SKM-1 treated with dmso at 0.1 percent for 144 hours (cell line): ENCODE data around the gene CDON.
"Not testable (repeated sequence)": the region's sequence is repeated elsewhere in the genome, so short reads cannot be mapped to it uniquely, and the experiment has no call there.

Source experiments
- DNase-seq: peaks from one replicate; lab custom pipeline; 2025; ENCODE audit not compliant: unreplicated experiment; lab: John Stamatoyannopoulos, UW

Gene CDON

DNA sequence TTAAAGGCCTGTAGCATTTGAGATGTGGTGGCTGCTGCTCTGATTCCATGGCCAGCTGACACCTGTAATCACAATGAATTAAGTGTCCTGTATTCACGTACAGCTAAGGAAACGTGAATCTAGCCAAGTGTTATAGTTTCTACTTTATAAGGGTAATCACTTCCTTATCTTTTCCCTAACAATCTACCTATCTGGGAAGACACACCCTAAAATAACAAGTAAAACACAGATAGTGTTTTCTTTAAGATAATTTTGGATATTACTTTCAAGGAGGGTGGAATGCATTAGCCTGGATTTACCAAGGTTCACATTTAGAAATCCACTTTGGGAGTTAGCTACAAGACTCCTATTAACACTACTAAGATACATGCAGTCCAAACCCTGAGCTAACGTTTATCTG, 11.5 kb downstream of the CDON start:
- no peak for DNase-seq

DNA sequence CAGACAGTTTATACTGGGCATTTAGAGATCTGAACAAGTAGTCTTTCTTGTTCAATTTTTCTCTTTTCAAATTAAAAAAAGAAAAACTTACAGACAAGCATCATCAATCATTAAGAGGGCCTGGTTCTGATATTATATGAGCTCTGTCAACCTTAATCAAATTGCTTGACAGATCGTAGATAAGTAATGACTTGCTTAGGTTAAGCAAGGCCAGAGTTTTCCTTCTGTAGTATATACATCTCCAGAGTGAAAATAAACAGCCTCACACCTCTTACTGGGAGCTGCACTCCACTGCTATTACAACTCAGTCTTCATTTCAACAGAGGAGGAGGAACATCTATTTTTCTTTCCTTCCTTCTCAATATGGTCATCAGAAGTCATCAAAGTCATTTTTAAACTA, 13.5 kb downstream of the CDON start:
- no peak for DNase-seq

DNA sequence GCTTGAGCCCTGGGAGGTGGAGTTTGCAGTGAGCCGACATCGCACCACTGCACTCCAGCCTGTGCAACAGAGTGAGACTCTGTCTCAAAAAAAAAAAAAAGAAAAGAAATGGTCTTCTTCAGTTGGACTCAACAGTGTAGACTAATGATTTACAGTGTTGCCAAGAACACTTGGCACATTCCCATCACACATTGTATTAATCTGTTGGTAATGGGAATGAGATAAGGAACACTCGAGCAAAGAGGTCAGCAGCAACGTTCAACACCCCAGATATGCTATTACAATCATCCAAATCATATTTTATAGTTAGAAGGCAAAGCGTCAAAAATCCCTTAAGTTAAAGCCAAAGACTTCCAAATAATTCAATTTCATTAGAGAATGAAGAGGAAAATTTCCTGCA, 14.5 kb downstream of the CDON start:
- no peak for DNase-seq

DNA sequence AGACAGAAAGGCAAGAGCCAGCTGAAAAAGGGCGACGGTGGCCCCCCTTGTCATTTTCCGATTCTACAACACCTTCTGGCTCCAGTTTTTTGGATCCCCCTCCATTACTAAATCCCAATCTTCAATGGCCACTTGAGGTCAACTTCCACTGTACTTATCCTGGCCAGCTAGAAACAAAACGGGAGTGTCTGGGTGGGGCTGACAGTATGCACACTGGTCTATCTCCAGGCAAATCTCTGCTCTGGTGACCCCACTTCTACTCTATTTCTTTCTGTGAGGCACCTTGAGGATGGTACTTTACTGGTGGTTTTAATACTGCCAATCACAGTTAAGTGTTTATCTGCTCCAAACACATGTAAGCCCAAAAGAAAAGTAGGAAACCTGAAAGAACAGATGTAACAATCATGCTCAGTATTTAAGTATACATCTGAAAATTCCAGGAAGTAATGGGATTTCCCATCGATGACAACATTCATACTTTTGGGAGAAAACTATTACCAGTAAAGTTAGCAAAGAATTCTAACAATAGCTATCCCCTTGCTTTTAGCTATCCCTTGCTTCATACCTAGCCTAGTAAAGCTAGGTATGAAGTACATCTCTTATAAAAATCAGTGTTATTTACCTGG, 16.0 kb downstream of the CDON start:
- no peak for DNase-seq

DNA sequence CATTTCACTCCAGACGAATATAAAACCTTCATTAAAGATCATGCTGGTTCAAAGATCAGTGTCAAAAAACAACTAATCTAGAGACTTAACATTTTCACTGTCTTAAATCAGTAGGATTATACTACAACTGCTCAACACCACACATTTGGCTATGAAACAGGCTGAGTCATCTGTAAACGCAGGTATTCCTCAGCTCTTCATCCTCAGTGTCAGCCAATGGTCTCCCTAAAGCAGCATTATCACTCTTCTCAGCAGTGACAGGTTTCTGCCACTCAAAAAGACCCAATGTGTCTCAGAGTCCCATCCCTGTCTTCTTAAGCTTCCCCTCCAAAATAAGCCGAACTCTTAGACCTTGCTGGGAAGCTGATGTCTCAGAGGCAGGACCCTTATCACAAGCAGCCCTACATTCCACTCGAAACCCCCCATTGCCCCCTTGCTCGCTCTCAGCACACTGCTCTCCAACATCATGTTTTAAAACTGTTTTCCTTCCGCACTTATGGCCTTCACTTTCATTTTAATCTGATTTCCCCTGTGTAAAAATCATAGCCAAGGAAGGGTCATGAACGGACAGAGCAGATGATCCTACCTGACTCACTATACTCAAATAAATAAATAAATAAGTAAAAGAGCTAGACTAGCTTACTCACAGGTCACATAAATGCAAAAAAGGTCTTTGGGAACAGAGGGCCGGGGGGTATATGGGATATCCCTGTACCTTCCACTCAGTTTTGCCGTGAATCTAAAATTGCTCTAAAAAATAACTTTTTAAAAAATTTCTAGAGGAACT, 23.0 kb downstream of the CDON start:
- no peak for DNase-seq

DNA sequence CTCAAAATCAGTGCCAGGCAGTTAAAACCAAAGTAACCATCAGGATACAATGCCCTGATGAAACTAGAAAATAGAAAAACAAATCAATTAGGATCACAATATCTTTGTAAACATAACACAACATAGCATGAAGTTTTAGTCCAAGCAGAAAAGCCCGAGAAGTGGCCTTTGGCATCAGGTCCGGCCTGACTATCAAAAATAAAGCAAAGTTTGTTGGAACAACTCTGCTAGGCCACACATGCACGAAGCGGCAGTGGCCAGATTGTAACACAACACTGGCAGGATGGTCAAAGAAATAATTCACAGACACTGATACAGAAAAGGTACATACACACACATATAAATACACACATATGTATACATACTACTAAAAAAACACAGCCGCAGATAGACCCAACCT, 26.9 kb downstream of the CDON start:
- DNase-seq, result no peak

DNA sequence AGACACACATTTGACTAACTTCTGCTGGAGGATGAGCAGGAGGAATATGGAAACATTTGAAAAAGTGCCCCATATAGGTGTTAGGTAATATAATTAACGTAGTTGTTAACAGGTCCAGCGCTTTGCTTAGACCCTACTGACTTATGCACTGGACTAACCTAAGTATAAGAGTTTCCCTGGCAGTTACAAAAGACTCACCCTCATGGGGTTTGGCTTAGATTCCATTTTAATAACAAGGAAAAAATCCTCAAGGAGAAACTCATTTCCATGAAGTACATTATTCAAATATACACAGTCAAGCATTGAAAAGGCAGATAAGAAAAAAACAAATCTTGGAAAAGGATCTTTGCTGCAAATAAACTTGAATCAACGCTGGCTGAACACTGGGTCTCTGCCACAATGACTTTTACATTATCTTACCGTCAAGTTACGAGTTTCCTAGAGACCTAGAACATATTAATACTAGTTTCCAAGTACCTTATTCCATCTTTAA, 27.7 kb downstream of the CDON start:
- DNase-seq, result no peak

DNA sequence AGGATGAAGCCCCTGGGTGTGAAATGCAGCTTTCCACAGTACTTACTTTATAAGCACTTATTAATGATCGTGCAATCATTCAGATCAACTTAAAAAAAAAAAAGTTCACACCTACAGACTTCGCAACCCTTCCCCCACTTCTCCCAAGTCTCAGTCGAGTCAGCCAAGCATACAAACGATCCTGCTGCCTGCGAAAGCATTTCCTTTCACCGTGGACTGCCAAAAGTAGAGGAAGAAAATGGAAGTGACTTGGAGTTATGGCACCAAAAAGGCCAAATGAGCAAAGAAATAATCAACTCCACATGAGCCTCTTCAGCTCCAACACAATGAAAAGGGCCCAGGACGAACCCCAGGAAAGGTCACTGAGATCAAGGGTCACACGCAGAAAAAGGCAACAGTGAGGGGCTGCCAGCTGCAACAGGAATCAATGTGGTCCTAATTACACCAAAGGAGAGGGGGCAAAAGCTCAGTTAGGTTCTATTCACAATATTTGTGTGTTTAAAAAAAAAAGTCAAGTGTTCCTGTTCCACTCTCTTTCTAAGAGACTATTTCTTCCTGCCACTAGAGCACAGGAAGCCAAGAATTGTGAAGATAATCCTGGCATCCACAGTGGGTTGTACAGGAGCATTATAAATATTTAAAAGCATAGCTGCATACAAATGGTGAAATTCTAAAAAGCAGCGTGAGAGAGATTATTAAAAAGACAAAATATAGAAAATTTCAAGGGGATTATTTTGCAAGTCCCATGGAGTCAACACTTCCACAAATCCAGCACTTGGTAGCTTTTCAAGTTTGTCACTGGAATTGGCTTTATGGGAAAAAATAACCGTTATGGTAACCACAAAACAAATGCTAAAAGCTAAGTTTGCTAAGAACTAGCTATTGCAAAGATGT, 28.4 kb downstream of the CDON start:
- no peak for DNase-seq

DNA sequence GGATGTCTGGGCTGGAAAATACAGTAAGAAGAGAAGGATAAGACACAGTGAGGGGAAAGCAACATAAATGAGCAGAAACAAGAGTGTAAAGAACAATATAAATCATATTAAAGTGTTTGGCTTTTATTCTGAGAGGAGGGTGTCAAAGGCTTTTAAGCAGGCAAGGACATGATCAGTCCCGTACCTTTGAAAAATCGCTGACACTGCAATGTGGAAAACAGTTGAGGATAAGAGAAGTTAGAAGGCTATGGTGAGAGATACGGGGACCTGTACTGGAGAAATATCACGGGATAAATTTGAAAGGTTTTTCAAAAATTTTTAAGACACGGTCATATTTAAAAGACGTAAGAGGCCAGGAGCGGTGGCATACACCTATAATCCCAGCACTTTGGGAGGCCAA, 30.3 kb downstream of the CDON start:
- DNase-seq, result no peak

DNA sequence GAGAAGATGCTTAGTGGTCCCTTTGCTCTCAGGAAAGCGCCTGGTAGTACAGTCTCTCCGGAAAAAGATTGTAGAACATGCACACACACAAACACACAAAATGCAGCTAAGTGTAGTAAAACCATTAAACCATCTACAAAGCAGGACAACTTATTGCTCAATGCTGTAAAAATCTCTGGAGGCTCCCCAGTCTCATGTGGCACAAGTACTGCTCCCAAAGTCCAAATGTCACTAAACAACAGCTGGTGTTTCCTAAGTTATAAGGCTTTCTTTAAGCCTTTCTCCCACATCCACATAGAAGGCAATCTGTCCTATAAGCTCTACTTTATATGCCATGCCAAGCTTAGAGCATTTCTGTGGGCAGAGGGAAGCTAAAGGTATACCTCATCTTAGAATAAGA, 32.9 kb downstream of the CDON start:
- no peak for DNase-seq

DNA sequence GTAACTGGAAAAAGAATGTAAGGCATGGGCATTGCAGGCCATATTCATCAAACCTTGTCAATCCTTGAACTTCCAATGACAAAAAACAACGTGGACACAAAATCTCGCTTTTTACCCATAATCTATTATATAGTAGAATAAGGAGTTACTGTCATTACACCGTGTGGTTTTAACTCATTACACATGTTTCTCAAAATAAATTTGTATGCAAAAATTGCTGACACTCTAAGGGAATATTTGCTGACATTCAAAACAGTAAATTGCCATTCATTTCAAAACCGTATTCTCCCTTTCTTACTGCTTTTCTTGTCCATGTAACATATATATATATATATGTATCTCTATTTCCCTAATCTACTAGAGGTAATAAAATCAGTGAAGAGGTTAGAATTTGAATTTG, 33.4 kb downstream of the CDON start:
- DNase-seq, result no peak

DNA sequence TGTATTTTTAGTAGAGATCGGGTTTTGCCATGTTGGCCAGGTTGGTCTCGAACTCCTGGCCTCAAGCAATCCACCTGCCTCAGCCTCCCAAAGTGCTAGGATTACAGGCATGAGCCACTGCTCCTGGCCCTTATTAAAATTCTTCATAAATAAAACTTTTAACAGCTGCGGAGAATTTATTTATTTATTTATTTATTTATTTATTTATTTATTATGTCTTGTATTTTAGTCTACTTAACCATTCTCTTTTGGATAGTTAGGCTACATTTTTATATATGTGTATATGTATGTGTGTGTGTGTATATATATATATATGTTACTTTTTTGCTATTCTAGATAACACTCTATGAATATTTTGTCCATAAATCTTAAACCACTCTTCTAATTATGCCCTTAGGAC, 34.1 kb downstream of the CDON start:
- DNase-seq, result not testable (repeated sequence)

DNA sequence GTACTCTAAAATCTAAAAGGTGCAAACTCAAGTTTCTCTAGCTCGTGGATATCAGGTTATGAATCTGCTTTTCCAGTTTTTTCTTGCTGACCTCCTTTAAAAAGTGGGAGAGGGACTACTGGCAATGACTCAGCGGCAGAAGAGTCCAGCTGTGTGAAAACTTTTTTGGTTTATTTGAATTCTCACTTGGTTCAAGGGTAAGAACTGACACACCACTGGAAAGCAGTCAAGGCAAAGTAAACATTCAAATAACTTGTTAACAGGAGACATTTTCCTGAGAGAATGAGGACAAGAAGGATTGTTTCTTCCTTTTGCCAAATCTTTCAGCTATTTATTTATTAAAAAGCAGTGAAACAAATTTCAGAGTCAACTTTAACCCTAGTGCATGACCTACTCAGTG, 36.1 kb downstream of the CDON start:
- DNase-seq, result no peak

DNA sequence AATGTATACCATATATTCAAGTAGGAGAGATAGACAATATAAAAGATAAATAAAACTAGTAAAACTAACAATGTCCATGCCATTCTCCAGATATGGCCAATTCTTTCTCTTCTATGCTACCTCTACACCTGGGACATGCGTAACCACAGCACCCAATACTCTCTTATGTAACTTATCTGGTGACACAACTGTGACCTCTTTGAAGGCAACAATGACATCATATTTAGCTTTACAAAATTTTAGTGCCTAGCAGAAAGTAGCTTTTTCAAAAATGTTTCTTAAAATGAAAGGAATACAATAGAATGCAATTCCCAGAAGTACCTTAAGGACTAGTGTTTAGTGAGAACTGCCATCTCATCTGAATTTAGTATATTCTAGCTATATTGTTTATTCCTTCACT, 36.8 kb downstream of the CDON start:
- no peak for DNase-seq

DNA sequence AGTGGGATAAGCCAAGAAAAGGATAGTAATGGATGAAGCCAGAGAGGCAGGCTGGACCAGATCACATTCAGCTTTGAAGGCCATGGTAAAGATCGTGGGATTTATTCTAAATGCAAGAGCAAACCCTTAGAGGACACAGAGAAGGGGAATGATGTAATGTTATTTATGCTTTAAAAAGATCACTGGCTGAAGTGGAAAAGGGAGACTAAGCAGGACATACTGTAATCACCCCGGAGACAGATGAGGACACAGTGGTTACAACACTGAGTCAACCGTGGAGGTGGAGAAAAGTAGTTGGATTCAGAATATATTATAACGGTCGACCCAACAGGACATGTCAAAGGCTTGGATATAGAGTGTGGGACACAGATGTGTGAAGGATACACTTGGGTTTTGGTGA, 38.5 kb downstream of the CDON start:
- no peak for DNase-seq

DNA sequence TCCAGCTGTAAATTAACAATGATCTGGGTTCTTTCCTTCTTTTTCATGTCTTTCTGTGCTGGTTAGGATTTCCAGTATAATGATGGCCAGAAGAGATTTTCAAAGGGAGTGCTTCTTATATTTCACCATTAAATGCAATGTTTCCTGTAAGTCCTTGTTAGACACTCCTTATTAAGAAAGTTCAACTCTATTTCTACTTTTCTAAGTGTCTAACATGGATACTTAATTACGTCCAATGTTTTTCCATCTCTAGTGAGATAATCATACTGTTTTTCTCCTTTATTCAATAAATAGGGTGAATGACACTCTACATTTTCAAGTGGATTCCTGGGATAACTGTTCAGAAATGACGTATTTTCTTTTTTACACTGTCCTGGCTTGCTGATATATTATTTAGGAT, 49.8 kb downstream of the CDON start:
- DNase-seq, result no peak

DNA sequence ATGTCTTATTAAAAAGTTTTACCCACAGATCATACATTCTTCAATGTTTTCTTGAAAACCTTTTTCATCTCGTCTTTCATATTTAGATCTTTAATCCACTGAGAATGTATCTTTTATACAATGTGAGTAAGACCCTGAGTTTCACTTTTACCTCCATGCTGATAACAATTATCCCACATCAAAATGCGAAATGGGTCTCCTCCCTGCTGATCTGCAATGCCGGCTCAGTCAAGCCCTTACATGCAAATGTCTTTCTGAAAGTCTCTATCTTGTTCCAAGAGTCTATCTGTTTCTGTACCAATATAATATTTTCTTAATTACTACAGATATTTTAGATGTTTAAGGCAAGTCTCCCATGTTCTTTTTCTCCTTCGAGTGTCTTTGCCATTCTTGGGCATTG, 50.9 kb downstream of the CDON start:
- DNase-seq, result no peak

DNA sequence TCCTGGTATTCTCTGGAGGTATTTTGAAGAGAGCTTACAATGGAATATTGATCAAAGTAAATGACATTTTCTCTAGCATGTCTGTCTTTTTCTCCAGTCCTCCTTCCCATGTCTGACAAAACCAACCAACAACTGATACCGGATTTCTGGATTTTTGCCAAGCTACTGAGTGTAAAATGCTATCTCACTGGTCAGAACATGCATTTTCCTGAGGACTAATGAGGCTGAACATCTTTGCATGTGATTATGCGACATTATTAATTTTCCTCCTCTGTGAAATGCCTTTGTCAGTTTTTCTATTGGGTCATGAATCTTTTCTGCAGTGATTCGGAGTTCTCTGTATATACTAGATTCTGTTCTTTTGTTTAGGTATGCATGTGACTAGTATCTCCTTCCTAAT, 51.4 kb downstream of the CDON start:
- no peak for DNase-seq

DNA sequence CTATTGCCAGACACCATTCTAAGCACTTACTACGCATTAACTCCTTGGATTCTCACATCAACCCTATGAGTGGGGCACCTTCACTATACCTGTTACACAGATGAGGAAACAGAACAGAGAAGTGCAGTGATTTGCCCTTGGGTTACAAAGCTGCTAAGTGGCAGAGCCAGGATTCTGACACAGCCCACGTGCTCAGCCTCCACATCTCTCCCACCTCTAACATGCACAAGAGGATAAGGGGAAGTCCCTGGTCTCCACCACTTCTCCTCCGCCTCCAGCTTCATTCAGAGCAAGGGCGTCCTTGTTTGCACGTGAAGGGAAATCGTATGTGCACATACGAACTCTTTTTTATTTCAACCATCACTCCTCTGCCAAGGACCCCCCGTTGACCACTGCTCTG, 53.7 kb downstream of the CDON start:
- no peak for DNase-seq

DNA sequence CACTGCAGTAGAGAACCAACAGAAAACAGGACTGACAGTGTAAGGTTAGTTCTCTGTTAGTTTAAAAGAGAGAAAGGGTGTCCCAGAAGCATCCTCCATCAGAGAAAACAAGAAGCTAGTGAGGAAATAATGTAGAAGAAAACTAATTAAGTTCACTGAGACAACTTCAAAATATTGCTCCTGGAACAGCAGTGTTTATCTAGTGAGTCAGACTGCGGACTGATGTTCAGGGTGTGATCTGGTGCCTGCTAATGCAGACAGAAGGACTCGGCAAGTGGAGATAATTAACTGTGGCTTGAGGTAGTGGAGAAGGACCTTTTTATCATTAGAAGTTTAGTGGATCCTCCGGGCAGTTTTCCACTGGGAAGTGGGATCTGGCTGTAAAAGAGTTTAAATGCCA, 55.4 kb downstream of the CDON start:
- DNase-seq, result no peak

DNA sequence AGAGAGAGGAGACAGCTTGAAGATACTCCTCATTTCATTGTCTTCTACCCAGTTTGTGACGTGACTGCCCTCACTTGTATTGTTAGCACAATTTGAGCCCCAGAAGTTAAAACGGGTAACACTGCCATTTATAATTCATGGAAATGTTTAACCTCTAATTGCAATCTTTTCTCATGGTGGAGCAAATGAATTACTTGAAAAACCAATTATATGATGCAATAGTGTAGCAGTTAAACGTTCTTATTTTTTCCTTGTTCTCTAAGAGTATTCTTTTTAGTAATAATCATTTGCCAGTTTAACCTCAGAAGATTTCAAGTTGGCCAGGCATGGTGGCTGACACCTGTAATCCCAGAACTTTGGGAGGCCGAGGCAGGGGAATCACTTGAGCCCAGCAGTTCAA, 56.6 kb downstream of the CDON start:
- no peak for DNase-seq

DNA sequence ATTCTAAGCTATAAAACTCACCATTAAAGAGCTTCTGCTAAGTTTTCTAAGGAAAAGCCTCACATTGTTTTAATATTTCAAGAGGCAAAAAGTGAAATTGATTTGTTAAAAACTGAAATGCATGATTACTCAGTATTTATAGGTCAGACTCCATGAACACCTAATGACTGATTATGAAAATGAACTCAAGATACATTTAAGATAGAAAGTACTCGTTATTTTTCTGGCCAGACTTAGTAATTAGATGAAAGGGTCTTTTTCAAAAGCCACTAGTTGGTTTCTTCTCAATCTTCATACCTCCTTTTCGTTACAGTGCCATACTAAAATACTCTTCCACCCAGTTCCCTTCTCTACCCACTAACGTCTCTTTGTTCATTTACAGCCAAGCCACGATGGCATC, 60.5 kb downstream of the CDON start:
- no peak for DNase-seq
